Measurements from ENCODE around the gene STK39. TPM values are rescaled to one million over a fixed set of nuclear protein-coding genes. Genes with fewer than 3 reads are reported as not detected.

STK39 gene
- total and polyA plus RNA-seq, 9 of the 15 experiments (the other 6 are each of a cell fraction or from before 2014, with no cell fraction given): 0.19 to 0.76 (median 0.51) TPM

DNA sequence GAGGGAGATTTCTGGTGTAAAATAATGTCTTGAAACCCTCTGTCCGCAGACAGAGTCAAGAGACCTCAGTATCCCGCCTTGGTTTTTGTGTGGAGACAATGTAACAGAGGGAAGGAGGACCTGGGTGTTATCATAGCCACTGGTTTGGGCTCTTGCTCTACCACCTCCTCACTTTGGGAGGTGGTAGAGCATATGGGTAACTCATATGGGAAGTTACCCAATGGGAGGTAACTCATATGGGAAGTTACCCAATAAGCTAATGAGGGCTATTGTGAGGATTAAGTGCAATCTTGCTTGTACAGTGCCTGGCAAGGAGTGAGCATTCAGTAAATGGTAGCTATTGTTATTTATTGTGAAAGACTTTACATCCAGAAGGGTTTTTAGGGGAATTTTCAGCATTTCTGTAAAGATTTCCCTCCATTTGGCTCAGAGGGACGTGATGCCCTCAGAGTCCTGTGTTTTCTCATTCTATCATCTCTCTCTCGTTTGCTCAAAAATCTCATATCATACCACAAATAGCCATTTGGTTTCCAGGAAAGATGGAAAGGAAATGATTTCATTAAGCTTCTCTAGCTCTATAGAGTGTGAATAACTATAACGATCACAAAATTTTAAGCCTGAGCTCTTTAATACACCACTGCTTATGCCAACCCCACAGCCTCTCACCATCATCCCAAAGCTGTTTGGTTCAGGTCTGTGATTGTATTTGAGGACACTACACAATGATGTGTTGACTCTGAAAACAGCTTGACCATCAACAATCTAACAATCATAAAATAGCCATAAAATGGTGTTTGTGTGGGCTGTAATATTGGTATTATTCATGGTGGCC lies 307.7 kb downstream of the STK39 start:
- no peaks in the 10 kb centered on the region for H3K9me3 ChIP-seq (replicated peaks; ENCODE audit: control insufficient read depth, insufficient read depth, low read depth, low read length)
- ATAC-seq (peak; percentile 61), DNase-seq (ENCODE audit: extremely low read depth in 1 of 4, low spot score in 3 of 4) (peak in 2 of 4 experiments; percentile 43 to 65), FAIRE-seq (no peak)
- WGBS (ENCODE audit: insufficient coverage, low coverage, missing lambda C conversion rate): 0% methylated on average over 5 of the region's 5 CpGs
- H3K9me1 ChIP-seq (ENCODE audit: control insufficient read depth, insufficient read depth, low read length): no peaks in the 10 kb centered on the region
- H3K4me1 ChIP-seq (replicated peaks in 1 of 2; ENCODE audit: control insufficient read depth in 2 of 2, insufficient read depth in 2 of 2, low read length in 2 of 2): peaks cover 3 to 29% of the 10 kb centered on the region in 2 experiments; a peak in 3 of 5 replicates
- BruUV-seq (replicated peaks): no TSS peak
- in situ Hi-C loops (cut with MboI) (loop anchor here (25.0 kb wide), 1 partner anchor 973 kb away; the partner anchor contains the start of gene G6PC2), intact Hi-C loops (cut with micrococcal nuclease) (loop anchor here (1.0 to 10.0 kb wide), 3 partner anchors 179 to 1565 kb away; partner anchors contain the start of genes NOSTRIN and SCN9A)
- peak overlapping the region; percentile 67 for H3K4me3 ChIP-seq
- POLR2A ChIA-PET: interaction anchor here (0.6 to 8.2 kb wide), 20 partner anchors 9 to 383 kb away, joined by 3 to 94 read pairs (median 7); no protein-coding TSS in a partner anchor
- peak overlapping the region; percentile 77 for H3K27ac ChIP-seq (ENCODE audit: extremely low read depth, low read depth, low read length)
- no peak overlapping the region for H2AFZ ChIP-seq (ENCODE audit: low read depth, low read length)
- peak overlapping the region; percentile 97 for H3K4me2 ChIP-seq (ENCODE audit: insufficient read depth, low read length)
- H3K27me3 ChIP-seq (ENCODE audit: control insufficient read depth in 2 of 2, insufficient read depth in 2 of 2, low read length in 2 of 2): no peaks in the 10 kb centered on the region
- peaks cover 22% of the 10 kb centered on the region for H4K20me1 ChIP-seq (replicated peaks; ENCODE audit: control insufficient read depth, insufficient read depth, low read length)
- peaks cover 58% of the 10 kb centered on the region for H3K36me3 ChIP-seq (ENCODE audit: control insufficient read depth, insufficient read depth, low read length)
- CTCF ChIA-PET (ENCODE audit: low intra/inter-chr PET ratio): interaction anchor here (0.5 kb wide), 2 partner anchors 181 to 197 kb away, joined by 3 to 5 read pairs; no protein-coding TSS in a partner anchor
- peaks cover 78% of the 10 kb centered on the region for H3K79me2 ChIP-seq (ENCODE audit: control insufficient read depth, insufficient read depth, low read length)
- peak overlapping the region; percentile 86 to 92 for H3K9ac ChIP-seq (ENCODE audit: insufficient read depth in 1 of 2, low read depth in 2 of 2, low read length in 2 of 2)
- TF ChIP-seq CHD1 (IDR thresholded peaks at IDR 0.05; ENCODE audit: low read length) (peak; percentile 58), TRIM28 (IDR thresholded peaks at IDR 0.05) (no peak), TAF9B (IDR thresholded peaks at IDR 0.05; ENCODE audit: partially characterized antibody) (no peak), LCOR (CRISPR knock-in tag; IDR thresholded peaks at IDR 0.05) (peak; percentile 45; the same call in 1 of the 2 replicates), POLR2AphosphoS5 (IDR thresholded peaks at IDR 0.05; ENCODE audit: control insufficient read depth, insufficient read depth, low read depth, low read length) (peak; percentile 28; the same call in 1 of the 2 replicates), HDGF (IDR thresholded peaks at IDR 0.05) (0 out of 2 replicates have a peak, but pooled peaks have one; percentile 22), RBFOX2 (IDR thresholded peaks at IDR 0.05; ENCODE audit: low read depth, low read length) (peak; percentile 25), ZNF696 (CRISPR knock-in tag; conservative IDR thresholded peaks at IDR 0.05) (0 out of 2 replicates have a peak, but pooled peaks have one; percentile 25), POLR2B (IDR thresholded peaks at IDR 0.05; ENCODE audit: low read depth, partially characterized antibody) (peak; percentile 21), ZNF253 (CRISPR knock-in tag; conservative IDR thresholded peaks at IDR 0.05) (peak; percentile 23; the same call in 1 of the 2 replicates), HNRNPL (IDR thresholded peaks at IDR 0.05; ENCODE audit: low read depth, low read length) (0 out of 2 replicates have a peak, but pooled peaks have one; percentile 9), RBM22 (IDR thresholded peaks at IDR 0.05; ENCODE audit: low read depth, low read length, poor library complexity, severe bottlenecking) (peak; percentile 20), RAD21 (CRISPR knock-in tag; conservative IDR thresholded peaks at IDR 0.05 in 1 of 2, IDR thresholded peaks at IDR 0.05 in 1 of 2) (peak; percentile 37 to 48), CEBPB (tag; IDR thresholded peaks at IDR 0.05) (peak; percentile 95), SMAD3 (CRISPR knock-in tag; conservative IDR thresholded peaks at IDR 0.05) (0 out of 2 replicates have a peak, but pooled peaks have one; percentile 23), NCOR1 (IDR thresholded peaks at IDR 0.05) (0 out of 2 replicates have a peak, but pooled peaks have one; percentile 23), FOXJ2 (tag; IDR thresholded peaks at IDR 0.05) (no peak), TGIF2 (CRISPR knock-in tag; IDR thresholded peaks at IDR 0.05) (no peak; the same call in 1 of the 2 replicates)
- TF ChIP-seq, protein P1, sequence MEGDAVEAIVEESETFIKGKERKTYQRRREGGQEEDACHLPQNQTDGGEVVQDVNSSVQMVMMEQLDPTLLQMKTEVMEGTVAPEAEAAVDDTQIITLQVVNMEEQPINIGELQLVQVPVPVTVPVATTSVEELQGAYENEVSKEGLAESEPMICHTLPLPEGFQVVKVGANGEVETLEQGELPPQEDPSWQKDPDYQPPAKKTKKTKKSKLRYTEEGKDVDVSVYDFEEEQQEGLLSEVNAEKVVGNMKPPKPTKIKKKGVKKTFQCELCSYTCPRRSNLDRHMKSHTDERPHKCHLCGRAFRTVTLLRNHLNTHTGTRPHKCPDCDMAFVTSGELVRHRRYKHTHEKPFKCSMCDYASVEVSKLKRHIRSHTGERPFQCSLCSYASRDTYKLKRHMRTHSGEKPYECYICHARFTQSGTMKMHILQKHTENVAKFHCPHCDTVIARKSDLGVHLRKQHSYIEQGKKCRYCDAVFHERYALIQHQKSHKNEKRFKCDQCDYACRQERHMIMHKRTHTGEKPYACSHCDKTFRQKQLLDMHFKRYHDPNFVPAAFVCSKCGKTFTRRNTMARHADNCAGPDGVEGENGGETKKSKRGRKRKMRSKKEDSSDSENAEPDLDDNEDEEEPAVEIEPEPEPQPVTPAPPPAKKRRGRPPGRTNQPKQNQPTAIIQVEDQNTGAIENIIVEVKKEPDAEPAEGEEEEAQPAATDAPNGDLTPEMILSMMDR (IDR thresholded peaks at IDR 0.05 in 2 of 3, conservative IDR thresholded peaks at IDR 0.05 in 1 of 3; ENCODE audit: insufficient read depth in 2 of 3, low read depth in 1 of 3, low read length in 3 of 3): peak in 1 of 3 experiments; percentile 33; a peak in 1 of 6 replicates

All from K562 (cell line).